VCaP (cell line): ENCODE measurements around the gene CERS6.

ENCODE experiments used
- H3K27ac ChIP-seq: fragments of 450-650 bp; 2 replicates; pipeline ENCODE4 v1.5.1; 2017
- CTCF ChIP-seq: fragments of 450-650 bp; conservative IDR thresholded peaks from 2 replicates; pipeline ENCODE4 v1.5.1; 2017; ENCODE audit warnings: mild to moderate bottlenecking, moderate library complexity

CERS6 gene

GRCh38 chr2:168599738-168600137 lies 143.7 kb downstream of the CERS6 start:
- no peak for TF ChIP-seq CTCF
- H3K27ac ChIP-seq, result no peak overlapping the region

GRCh38 chr2:168600949-168601348 lies 144.9 kb downstream of the CERS6 start:
- no peak for TF ChIP-seq CTCF
- no peak overlapping the region for H3K27ac ChIP-seq

- no peak overlapping the region for H3K27ac ChIP-seq
- TF ChIP-seq CTCF, result no peak
These were observed 145.7 kb downstream of the CERS6 start for GRCh38 chr2:168601741-168602140.

- TF ChIP-seq CTCF, result no peak
- H3K27ac ChIP-seq, result no peak overlapping the region
These were observed 146.3 kb downstream of the CERS6 start for GRCh38 chr2:168602379-168602778.

- no peak for TF ChIP-seq CTCF
- H3K27ac ChIP-seq, result no peak overlapping the region
These were observed 146.9 kb downstream of the CERS6 start for GRCh38 chr2:168602846-168603401.

DNA sequence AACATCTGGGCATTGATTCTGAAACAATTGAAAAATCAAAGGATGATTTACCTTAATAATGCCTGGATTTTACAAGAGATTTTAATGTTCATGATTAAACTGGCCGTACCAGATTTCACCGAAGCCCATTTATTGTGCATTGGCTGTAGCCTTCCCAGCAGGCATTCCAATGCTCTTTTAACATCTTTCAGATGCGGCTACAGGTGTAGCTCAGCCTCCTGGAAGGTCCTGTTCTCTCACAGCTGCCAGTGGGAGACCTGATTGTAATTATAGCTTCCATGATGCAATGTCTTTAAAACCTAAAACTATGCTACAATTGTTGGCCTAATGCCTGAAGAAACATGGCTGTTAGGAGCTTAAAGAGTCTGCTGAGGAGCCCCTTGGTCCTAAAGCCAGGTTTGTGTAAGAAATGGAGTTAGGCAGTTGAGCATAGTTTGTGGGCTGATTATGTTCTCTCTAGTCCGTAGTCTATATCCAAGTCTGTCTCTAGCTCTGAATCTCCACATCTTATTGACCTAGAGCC lies 147.4 kb downstream of the CERS6 start:
- H3K27ac ChIP-seq, result no peak overlapping the region
- no peak for TF ChIP-seq CTCF

- H3K27ac ChIP-seq, result no peak overlapping the region
These were observed 148.2 kb downstream of the CERS6 start for GRCh38 chr2:168604252-168604651.

More at GRCh38 chr2:168604252-168604651, 148.2 kb downstream of the CERS6 start:
- TF ChIP-seq CTCF, result no peak
